DND-41 (cell line): ENCODE results near the gene NANS.

Experiments used
- ATAC-seq: fragments of 200-7000 bp; cut with Tn5 transposase; 3 replicates; pipeline ENCODE4 v1.9.1; 2021; ENCODE audit warnings: low read depth; ENCODE audit not compliant: insufficient read depth
- DNase-seq: peaks from one replicate; pipeline ENCODE4 v3.0.0-alpha.2; 2020
- H2AFZ ChIP-seq: 2 replicates; pipeline ENCODE4 v1.6.0; 2012; ENCODE audit warnings: low read depth, low read length
- H3K27ac ChIP-seq: 2 replicates; pipeline ENCODE4 v1.5.1; 2012; ENCODE audit warnings: low read length, inconsistent platforms
- H3K27me3 ChIP-seq: fragments of 200-600 bp; sonication (generic); 2 replicates; pipeline ENCODE4 v1.6.0; 2012; ENCODE audit warnings: low read length, mild to moderate bottlenecking, inconsistent platforms; ENCODE audit not compliant: insufficient read depth, poor library complexity
- H3K36me3 ChIP-seq: 2 replicates; pipeline ENCODE4 v1.5.1; 2012; ENCODE audit warnings: low read length, inconsistent platforms; ENCODE audit not compliant: insufficient read depth
- H3K4me1 ChIP-seq: 2 replicates; pipeline ENCODE4 v1.5.1; 2012; ENCODE audit warnings: mild to moderate bottlenecking, low read length; ENCODE audit not compliant: insufficient read depth
- H3K4me2 ChIP-seq: 2 replicates; pipeline ENCODE4 v1.6.0; 2012; ENCODE audit warnings: mild to moderate bottlenecking, moderate library complexity, low read length, inconsistent platforms; ENCODE audit not compliant: insufficient read depth
- H3K4me3 ChIP-seq, 2 experiments: fragments of 200-600 bp in 1 of 2; shearing (Covaris generic) in 1 of 2; 2 replicates each; pipeline ENCODE4 v1.5.1; 2012 to 2016; ENCODE audit warnings: inconsistent platforms in 2 of 2, low read length in 2 of 2, mild to moderate bottlenecking in 2 of 2, low read depth in 1 of 2, moderate library complexity in 1 of 2
- H3K79me2 ChIP-seq: 2 replicates; pipeline ENCODE4 v1.6.0; 2012; ENCODE audit warnings: low read length, inconsistent platforms; ENCODE audit not compliant: insufficient read depth
- H3K9ac ChIP-seq: 2 replicates; pipeline ENCODE4 v1.6.0; 2012; ENCODE audit warnings: low read depth, mild to moderate bottlenecking, inconsistent platforms, low read length, moderate library complexity
- H3K9me3 ChIP-seq: 2 replicates; pipeline ENCODE4 v1.5.1; 2012; ENCODE audit warnings: low read length, moderate library complexity, mild to moderate bottlenecking, inconsistent platforms; ENCODE audit not compliant: insufficient read depth, severe bottlenecking
- H4K20me1 ChIP-seq: 2 replicates; pipeline ENCODE4 v1.6.0; 2012; ENCODE audit warnings: low read length; ENCODE audit not compliant: insufficient read depth
- EZH2 ChIP-seq: IDR thresholded peaks from 3 replicates; pipeline ENCODE4 v1.6.1; 2012; ENCODE audit warnings: borderline replicate concordance, low read depth, mild to moderate bottlenecking, moderate library complexity, low read length, inconsistent platforms; ENCODE audit not compliant: severe bottlenecking
- TF ChIP-seq, protein P1 (sequence below): IDR thresholded peaks from 2 replicates; pipeline ENCODE4 v1.5.1; 2012; ENCODE audit warnings: borderline replicate concordance, low read length, moderate library complexity, mild to moderate bottlenecking; ENCODE audit not compliant: poor library complexity, severe bottlenecking; ENCODE audit errors: extremely low read depth

The NANS gene

DNA sequence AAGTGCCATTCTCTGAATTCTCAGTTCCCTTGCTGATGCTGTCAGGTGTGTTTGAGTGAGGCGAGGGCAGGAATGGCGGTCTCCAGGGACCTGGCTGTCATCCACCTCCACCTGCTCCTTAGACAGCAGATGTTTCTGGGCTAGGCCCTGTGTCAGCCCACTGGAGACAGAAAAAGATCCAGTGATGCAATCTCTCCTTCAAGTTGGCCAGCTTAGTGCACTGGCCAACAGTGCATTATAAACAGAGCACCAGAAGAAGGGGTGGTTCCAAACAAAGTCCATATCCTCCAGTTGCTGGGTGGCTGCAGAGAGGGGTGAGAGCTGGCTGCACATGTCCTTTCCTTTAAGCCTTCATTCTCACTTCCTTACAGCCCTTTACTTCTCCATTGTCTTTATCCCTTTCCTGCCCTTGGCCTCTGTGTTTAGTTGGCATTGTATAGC, 26.5 kb downstream of the NANS start:
- Histone ChIP-seq H3K36me3 (peaks cover 82% of the 10 kb centered on the region), H3K27me3 (no peaks in the 10 kb centered on the region), H3K4me1 (no peaks in the 10 kb centered on the region), H3K27ac (no peak overlapping the region; the same call in 1 of the 2 replicates), H3K4me3 (no peak overlapping the region), H3K4me2 (no peak overlapping the region), H3K9me3 (no peaks in the 10 kb centered on the region), H2AFZ (no peak overlapping the region), H3K9ac (no peak overlapping the region), H4K20me1 (no peaks in the 10 kb centered on the region), H3K79me2 (no peaks in the 10 kb centered on the region)
- TF ChIP-seq EZH2, result no peak
- TF ChIP-seq, protein P1, sequence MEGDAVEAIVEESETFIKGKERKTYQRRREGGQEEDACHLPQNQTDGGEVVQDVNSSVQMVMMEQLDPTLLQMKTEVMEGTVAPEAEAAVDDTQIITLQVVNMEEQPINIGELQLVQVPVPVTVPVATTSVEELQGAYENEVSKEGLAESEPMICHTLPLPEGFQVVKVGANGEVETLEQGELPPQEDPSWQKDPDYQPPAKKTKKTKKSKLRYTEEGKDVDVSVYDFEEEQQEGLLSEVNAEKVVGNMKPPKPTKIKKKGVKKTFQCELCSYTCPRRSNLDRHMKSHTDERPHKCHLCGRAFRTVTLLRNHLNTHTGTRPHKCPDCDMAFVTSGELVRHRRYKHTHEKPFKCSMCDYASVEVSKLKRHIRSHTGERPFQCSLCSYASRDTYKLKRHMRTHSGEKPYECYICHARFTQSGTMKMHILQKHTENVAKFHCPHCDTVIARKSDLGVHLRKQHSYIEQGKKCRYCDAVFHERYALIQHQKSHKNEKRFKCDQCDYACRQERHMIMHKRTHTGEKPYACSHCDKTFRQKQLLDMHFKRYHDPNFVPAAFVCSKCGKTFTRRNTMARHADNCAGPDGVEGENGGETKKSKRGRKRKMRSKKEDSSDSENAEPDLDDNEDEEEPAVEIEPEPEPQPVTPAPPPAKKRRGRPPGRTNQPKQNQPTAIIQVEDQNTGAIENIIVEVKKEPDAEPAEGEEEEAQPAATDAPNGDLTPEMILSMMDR, result no peak
- ATAC-seq (no peak), DNase-seq (no peak)

DNA sequence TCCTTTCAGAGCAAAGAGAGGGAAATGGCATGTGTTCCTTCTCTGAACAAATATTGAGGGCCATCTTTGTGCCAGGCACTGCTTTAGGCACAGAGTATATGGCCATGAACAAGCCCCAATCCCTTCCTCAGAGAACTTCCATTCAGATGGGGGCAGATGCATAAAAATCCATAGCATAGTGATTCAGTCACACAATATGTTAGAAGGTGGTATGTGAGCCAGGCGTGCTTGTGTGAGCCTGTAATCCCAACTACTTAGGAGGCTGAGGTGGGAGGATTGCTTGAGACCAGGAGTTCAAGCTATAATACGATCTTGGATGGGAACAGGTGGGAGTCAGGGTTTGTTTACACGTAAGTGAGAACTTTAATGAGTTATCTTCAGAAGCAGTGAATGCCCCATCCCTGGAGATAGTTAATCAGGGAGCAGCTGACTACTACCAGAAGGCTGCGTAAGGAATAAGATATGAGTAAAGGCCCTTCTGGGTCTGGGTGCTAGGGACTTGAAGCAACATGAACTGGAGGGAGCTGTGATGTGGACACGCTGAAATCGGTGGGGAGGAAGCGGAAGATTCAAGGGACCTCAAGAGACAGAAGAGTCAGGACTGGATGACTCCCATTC, 27.1 kb downstream of the NANS start:
- no peak overlapping the region for H3K9ac ChIP-seq
- no peaks in the 10 kb centered on the region for H3K79me2 ChIP-seq
- no peaks in the 10 kb centered on the region for H3K9me3 ChIP-seq
- TF ChIP-seq, protein P1, result no peak
- TF ChIP-seq EZH2, result no peak
- H3K4me1 ChIP-seq, result no peaks in the 10 kb centered on the region
- H3K36me3 ChIP-seq, result peaks cover 79% of the 10 kb centered on the region
- no peak for DNase-seq
- no peaks in the 10 kb centered on the region for H3K27me3 ChIP-seq
- H2AFZ ChIP-seq, result no peak overlapping the region
- ATAC-seq, result no peak
- no peaks in the 10 kb centered on the region for H4K20me1 ChIP-seq
- H3K4me3 ChIP-seq, result no peak overlapping the region
- H3K4me2 ChIP-seq, result no peak overlapping the region
- H3K27ac ChIP-seq, result no peak overlapping the region

DNA sequence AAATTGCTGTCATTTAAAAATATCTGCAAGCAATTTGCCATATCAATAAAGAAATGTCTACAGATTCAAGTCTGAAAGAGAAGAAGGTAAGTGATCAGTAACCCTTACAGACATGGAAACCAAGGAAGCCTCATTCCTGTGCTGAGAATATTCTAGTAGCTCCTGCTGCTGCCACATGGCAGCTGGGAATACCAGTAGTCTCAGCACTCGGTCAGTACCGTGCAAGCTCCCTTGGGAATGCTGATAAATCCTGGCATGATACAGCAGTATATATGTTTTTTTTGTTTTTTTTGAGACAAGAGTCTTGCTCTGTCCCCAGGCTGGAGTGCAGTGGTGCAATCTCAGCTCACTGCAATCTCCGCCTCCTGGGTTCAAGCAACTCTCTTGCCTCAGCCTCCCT, 27.9 kb downstream of the NANS start:
- no peak overlapping the region for H3K27ac ChIP-seq
- no peaks in the 10 kb centered on the region for H3K9me3 ChIP-seq
- H3K36me3 ChIP-seq, result peaks cover 79% of the 10 kb centered on the region
- H3K27me3 ChIP-seq, result no peaks in the 10 kb centered on the region
- H4K20me1 ChIP-seq, result no peaks in the 10 kb centered on the region
- TF ChIP-seq, protein P1, result no peak
- TF ChIP-seq EZH2, result no peak
- no peak overlapping the region for H2AFZ ChIP-seq
- no peak for ATAC-seq
- no peak overlapping the region for H3K9ac ChIP-seq
- H3K4me3 ChIP-seq, result no peak overlapping the region
- no peaks in the 10 kb centered on the region for H3K4me1 ChIP-seq
- no peak for DNase-seq
- H3K79me2 ChIP-seq, result no peaks in the 10 kb centered on the region
- no peak overlapping the region for H3K4me2 ChIP-seq
